Retinal pigment epithelial cell (primary cell): ENCODE data around the gene DUSP3.

ENCODE experiments used
- DNase-seq: peaks from one replicate; pipeline ENCODE4 v3.0.0-alpha.2; 2010; ENCODE audit warnings: low read depth
- H3K4me3 ChIP-seq: 2 replicates; pipeline ENCODE4 v1.5.1; 2011; ENCODE audit warnings: mild to moderate bottlenecking, low read length, control low read depth, moderate library complexity
- CTCF ChIP-seq: conservative IDR thresholded peaks from 2 replicates; pipeline ENCODE4 v1.5.1; 2011; ENCODE audit warnings: low read depth, low read length, control low read depth, inconsistent platforms

The DUSP3 gene

GRCh38 chr17:43779145-43780125 is 658 bp upstream of the DUSP3 start:
- peak overlapping the region; percentile 76 for H3K4me3 ChIP-seq
- DNase-seq, result peak; percentile 6
- TF ChIP-seq CTCF, result peak; percentile 29

- TF ChIP-seq CTCF, result no peak
- H3K4me3 ChIP-seq, result no peak overlapping the region
- DNase-seq, result no peak
These were observed 4.2 kb downstream of the DUSP3 start for GRCh38 chr17:43774304-43775250.

GRCh38 chr17:43772877-43773648 is 5.7 kb downstream of the DUSP3 start:
- no peak for TF ChIP-seq CTCF
- H3K4me3 ChIP-seq, result no peak overlapping the region
- DNase-seq, result no peak

GRCh38 chr17:43771463-43771862 is 7.3 kb downstream of the DUSP3 start:
- H3K4me3 ChIP-seq, result no peak overlapping the region
- DNase-seq, result no peak
- TF ChIP-seq CTCF, result no peak

- no peak for DNase-seq
- TF ChIP-seq CTCF, result no peak
- no peak overlapping the region for H3K4me3 ChIP-seq
These were observed 7.8 kb downstream of the DUSP3 start for GRCh38 chr17:43770957-43771356.

- no peak overlapping the region for H3K4me3 ChIP-seq
- no peak for DNase-seq
- TF ChIP-seq CTCF, result no peak
These were observed 8.9 kb downstream of the DUSP3 start for GRCh38 chr17:43769859-43770258.
